Measurements from ENCODE around the gene SMIM36. TPM values are rescaled to one million over a fixed set of nuclear protein-coding genes. Genes with fewer than 3 reads are reported as not detected.

The SMIM36 gene
- total RNA-seq, 2 experiments from 2014 or later, result not detected

DNA sequence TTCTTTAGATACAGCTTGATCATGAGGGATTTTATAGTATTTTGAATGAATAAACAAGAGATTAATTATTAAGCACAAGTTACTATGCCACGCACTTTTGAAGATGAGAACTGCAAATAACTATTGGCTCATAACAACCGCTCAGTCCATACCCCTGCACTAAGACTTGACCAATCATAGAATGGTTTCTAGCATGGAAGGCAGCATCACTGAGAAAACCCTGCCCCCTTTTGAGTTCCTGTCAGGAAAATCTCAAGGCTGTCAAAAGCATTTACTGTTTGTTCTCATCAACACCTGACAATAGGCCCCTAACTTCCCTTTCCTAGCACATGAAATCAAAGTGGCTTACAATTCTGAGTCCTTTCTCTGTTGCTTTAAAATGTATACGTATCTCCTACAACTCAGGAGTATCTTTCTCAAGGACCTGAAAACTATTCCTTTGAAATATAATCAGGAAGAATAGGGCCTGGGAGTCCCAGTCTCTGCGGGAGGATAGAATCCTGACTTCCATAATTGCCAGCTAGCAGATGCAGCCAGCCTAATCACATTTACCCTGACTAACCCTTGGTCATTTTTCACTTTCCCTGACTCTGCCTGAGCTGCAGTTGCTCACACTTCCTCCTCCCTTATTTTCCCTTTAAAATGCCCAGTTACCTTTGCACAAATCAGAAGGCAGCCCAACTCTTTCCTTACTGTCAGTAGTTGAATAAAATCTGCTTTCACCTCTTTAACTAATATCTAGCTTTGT is 80.5 kb downstream of the SMIM36 start:
- Histone ChIP-seq H2AFZ (ENCODE audit: low read length) (peak overlapping the region; percentile 74; the same call in 1 of the 2 replicates), H3K9me3 (ENCODE audit: low read length) (no peaks in the 10 kb centered on the region; the same call in 1 of the 2 replicates), H3K36me3 (ENCODE audit: insufficient read depth, low read length) (no peaks in the 10 kb centered on the region), H3K9me2 (ENCODE audit: insufficient read depth, low read length) (no peaks in the 10 kb centered on the region), H3K4me3 (ENCODE audit: low read depth, low read length, poor library complexity, severe bottlenecking) (no peak overlapping the region), H3K4me2 (ENCODE audit: low read length) (peak overlapping the region; percentile 48), H3K27ac (ENCODE audit: low read depth, low read length, poor library complexity, severe bottlenecking) (peak overlapping the region; percentile 57), H3K4me1 (ENCODE audit: insufficient read depth, low read length, poor library complexity, severe bottlenecking) (peaks cover 72% of the 10 kb centered on the region), H3K79me2 (ENCODE audit: insufficient read depth, low read depth, low read length) (no peaks in the 10 kb centered on the region), H4K20me1 (ENCODE audit: insufficient read depth, low read length) (no peaks in the 10 kb centered on the region)
- no peak for TF ChIP-seq CTCF (conservative IDR thresholded peaks at IDR 0.05; ENCODE audit: low read length)
- no peak for TF ChIP-seq EZH2phosphoT487 (IDR thresholded peaks at IDR 0.05; ENCODE audit: borderline replicate concordance, low read depth, low read length)
- CTCF ChIA-PET (ENCODE audit: unreplicated experiment), result no interaction called here
- DNase-seq (ENCODE audit: low spot score), result peak; percentile 55
- BruUV-seq (replicated peaks), result no TSS peak
- POLR2A ChIA-PET, result no interaction called here
- intact Hi-C loops (cut with micrococcal nuclease; ENCODE audit: unreplicated experiment), result no loop called here

- Histone ChIP-seq H3K79me2 (ENCODE audit: insufficient read depth, low read depth, low read length) (no peaks in the 10 kb centered on the region), H3K4me3 (ENCODE audit: low read depth, low read length, poor library complexity, severe bottlenecking) (no peak overlapping the region), H3K9me3 (ENCODE audit: low read length) (no peaks in the 10 kb centered on the region; the same call in 1 of the 2 replicates), H3K4me2 (ENCODE audit: low read length) (peak overlapping the region; percentile 22), H3K36me3 (ENCODE audit: insufficient read depth, low read length) (no peaks in the 10 kb centered on the region), H3K27ac (ENCODE audit: low read depth, low read length, poor library complexity, severe bottlenecking) (no peak overlapping the region), H3K9me2 (ENCODE audit: insufficient read depth, low read length) (no peaks in the 10 kb centered on the region), H4K20me1 (ENCODE audit: insufficient read depth, low read length) (no peaks in the 10 kb centered on the region), H2AFZ (ENCODE audit: low read length) (no peak overlapping the region), H3K4me1 (ENCODE audit: insufficient read depth, low read length, poor library complexity, severe bottlenecking) (peaks cover 80% of the 10 kb centered on the region)
- POLR2A ChIA-PET, result no interaction called here
- CTCF ChIA-PET (ENCODE audit: unreplicated experiment), result no interaction called here
- DNase-seq (ENCODE audit: low spot score), result no peak
- intact Hi-C loops (cut with micrococcal nuclease; ENCODE audit: unreplicated experiment), result loop anchor here (10.0 kb wide), 1 partner anchor 317 kb away; no protein-coding TSS in a partner anchor
- BruUV-seq (replicated peaks), result no TSS peak
- TF ChIP-seq EZH2phosphoT487 (IDR thresholded peaks at IDR 0.05; ENCODE audit: borderline replicate concordance, low read depth, low read length), result no peak
- no peak for TF ChIP-seq CTCF (conservative IDR thresholded peaks at IDR 0.05; ENCODE audit: low read length)
These were observed 83.7 kb downstream of the SMIM36 start for GRCh38 chr17:55427587-55427882.

DNA sequence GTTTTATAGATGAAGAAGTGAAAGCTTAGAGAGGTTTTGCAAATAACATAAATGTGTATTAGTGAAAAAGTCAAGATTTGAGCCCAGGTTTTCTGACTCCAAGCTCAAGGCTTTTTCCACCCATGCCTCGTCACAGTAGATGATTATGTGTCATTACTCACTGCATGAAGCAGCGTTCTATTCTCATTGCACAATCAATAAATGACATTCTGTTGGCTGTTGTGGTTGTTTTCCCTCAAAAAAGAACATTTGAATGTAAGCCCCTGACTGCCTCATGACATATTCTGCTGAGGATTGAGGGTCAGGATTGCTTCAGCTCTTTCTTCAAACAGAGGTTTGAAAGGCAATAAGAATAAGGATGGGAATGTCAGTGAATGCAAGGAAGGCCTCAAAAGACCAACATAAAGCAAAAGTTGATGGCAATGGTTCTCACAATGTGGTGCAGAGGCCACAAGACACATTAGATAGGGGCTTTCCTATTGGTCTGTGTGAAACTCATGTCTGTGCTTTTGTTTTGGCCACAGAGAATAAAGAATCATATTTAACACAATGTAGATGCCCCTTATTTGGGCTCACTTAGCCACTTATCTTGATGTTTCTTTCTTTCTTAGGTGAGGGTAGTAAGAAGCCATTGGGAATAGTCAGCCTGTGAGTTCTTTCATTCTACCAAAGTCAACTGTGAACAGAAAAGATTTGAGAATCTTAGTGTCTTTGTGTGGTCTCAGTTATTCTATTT is 84.2 kb downstream of the SMIM36 start:
- Histone ChIP-seq H3K36me3 (ENCODE audit: insufficient read depth, low read length) (no peaks in the 10 kb centered on the region), H3K4me1 (ENCODE audit: insufficient read depth, low read length, poor library complexity, severe bottlenecking) (peaks cover 81% of the 10 kb centered on the region), H4K20me1 (ENCODE audit: insufficient read depth, low read length) (no peaks in the 10 kb centered on the region), H3K4me3 (ENCODE audit: low read depth, low read length, poor library complexity, severe bottlenecking) (no peak overlapping the region), H2AFZ (ENCODE audit: low read length) (no peak overlapping the region), H3K4me2 (ENCODE audit: low read length) (peak overlapping the region; percentile 22), H3K9me2 (ENCODE audit: insufficient read depth, low read length) (no peaks in the 10 kb centered on the region), H3K79me2 (ENCODE audit: insufficient read depth, low read depth, low read length) (no peaks in the 10 kb centered on the region), H3K27ac (ENCODE audit: low read depth, low read length, poor library complexity, severe bottlenecking) (no peak overlapping the region), H3K9me3 (ENCODE audit: low read length) (no peaks in the 10 kb centered on the region; the same call in 1 of the 2 replicates)
- DNase-seq (ENCODE audit: low spot score), result no peak
- no TSS peak for BruUV-seq (replicated peaks)
- no peak for TF ChIP-seq CTCF (conservative IDR thresholded peaks at IDR 0.05; ENCODE audit: low read length)
- TF ChIP-seq EZH2phosphoT487 (IDR thresholded peaks at IDR 0.05; ENCODE audit: borderline replicate concordance, low read depth, low read length), result no peak
- intact Hi-C loops (cut with micrococcal nuclease; ENCODE audit: unreplicated experiment), result loop anchor here (10.0 kb wide), 1 partner anchor 318 kb away; no protein-coding TSS in a partner anchor
- POLR2A ChIA-PET, result no interaction called here
- CTCF ChIA-PET (ENCODE audit: unreplicated experiment), result no interaction called here
